HG03135 (cell line): ENCODE results near the gene VASH2.
"Not testable (repeated sequence)": the region's sequence is repeated elsewhere in the genome, so short reads cannot be mapped to it uniquely, and the experiment has no call there.

Source experiments
- ATAC-seq: cut with Tn5 transposase; IDR thresholded peaks from one replicate; pipeline ENCODE4 v1.9.1; 2021; ENCODE audit warnings: mild to moderate bottlenecking, moderate library complexity; ENCODE audit not compliant: unreplicated experiment

VASH2 gene

GRCh38 chr1:212977781-212978645, 27.7 kb downstream of the VASH2 start:
- no peak for ATAC-seq

GRCh38 chr1:212979340-212980122, 29.2 kb downstream of the VASH2 start:
- peak; percentile 66 for ATAC-seq

- ATAC-seq = no peak
Observed at GRCh38 chr1:212980123-212980785, 29.9 kb downstream of the VASH2 start.

- no peak for ATAC-seq
Observed at GRCh38 chr1:212981025-212981495, 30.7 kb downstream of the VASH2 start.

DNA sequence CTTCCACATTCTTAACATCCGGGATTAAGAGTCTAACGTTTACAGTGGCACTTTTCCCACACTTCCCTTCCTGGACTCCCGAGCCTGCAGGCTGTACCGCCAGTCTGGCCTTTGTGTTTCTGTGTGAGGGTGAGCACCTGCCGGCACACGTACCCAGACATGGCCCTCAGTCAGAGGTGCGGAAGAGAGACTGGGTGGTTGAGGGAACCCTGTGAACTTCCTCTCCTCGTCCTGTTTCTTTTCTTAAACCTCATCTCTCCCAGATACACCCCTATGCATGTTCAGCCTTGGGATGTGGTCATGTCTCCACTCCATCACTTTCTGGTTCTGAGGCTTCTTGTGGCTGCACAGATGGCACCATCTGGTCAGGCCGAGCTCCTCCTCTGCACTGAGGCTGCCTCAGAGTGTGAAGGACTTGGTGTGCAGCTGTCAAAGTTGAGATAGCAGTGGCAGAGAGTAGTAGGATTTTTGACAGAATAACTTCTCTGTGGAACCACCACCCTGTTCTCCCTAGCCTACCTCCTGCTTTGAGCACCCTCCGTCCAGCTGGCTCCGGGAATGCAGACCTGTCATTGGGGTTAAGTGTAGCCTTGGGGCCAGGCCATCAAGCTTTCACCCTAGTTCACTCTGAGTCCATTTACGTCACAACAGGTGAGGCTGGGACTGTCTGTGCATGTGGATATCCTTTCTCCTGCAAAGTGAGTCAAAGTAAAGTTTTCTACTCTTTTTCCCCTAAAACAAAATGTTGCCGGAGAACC, 31.4 kb downstream of the VASH2 start:
- peak; percentile 45 for ATAC-seq

DNA sequence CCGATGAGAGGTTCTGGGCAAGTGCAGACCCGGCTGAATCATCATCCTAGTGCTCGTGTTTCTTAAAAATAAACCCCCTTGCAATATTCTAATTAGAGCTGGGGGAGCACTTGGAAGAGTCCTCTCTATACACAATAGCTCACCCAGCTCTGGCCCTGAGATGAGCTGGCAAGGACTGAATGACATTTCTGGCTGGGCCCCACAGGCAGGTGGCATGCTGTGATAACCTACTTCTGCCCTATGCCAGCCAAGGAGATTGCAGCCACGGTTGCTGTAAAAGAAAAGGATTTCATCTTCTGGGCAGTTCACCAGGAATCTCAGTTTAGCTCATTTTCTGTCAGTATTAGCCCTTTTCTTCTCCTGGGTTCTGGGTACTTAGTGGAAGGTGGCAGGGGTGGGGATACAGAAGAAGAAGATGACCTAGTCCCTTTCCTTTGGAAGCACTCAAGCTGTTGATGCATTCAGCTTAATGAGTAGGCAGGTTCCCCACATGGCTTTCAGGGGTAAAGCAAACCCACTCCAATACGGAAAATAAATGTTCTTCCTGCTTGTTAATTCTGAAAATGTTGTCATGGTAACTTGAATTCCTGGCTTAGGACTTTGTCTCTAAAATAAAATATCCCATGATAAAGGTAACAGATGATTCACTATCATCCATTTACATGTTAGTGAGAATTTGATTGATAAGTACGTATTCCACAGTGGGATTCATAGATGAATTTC, 32.2 kb downstream of the VASH2 start:
- no peak for ATAC-seq

DNA sequence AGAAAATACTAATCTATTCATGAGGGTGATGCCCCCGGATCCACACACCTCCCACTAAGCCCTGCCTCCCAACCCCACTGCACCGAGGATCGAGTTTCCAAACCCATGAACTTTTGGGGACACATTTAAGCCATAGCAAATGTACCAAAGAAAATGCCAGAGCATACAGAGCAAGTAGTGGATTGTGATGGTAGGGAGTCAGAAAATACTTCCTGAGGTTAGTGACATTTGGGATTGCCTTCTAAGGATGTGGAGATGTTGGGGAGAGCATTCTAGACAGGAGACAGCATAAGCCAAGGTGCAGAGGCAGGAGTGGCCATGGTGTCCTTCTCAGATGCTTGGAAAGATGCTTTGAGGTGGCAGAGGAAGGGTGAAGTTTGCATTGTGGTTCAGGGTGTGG, 33.1 kb downstream of the VASH2 start:
- ATAC-seq = no peak

DNA sequence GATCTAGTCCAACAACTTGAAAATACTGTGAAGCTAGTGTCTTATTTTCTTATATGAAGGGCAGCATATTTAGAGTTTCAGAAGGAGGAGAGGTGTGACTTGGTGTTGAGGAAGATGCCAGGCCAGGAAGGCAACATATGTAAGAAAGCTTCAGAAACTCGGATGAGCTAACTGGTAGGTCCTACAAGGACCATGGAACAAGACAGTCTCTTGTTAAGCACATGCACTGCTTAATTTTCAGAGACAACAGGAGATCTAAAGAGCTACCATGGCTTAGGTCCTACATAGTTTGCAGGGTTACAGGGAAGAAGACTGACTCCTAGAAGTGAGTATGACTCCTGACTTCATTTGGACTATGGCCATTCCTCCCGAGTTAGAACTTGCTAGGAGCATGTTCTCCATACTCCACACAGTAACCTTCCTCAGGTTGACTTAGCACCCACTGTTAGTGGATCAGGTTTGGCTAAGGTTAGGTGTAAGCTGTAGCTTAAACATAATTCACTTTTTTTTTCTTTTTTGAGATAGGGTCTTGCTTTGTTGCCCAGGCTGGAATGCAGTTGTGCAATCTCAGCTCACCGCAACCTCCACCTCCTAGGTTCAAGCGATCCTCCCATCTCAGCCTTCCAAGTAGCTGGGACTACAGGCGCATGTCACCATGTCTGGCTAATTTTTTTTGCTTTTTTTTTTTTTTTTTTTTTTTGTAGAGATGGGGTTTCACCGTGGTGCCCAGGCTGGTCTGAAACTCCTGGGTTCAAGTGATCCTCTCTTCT, 34.4 kb downstream of the VASH2 start:
- ATAC-seq = no peak

DNA sequence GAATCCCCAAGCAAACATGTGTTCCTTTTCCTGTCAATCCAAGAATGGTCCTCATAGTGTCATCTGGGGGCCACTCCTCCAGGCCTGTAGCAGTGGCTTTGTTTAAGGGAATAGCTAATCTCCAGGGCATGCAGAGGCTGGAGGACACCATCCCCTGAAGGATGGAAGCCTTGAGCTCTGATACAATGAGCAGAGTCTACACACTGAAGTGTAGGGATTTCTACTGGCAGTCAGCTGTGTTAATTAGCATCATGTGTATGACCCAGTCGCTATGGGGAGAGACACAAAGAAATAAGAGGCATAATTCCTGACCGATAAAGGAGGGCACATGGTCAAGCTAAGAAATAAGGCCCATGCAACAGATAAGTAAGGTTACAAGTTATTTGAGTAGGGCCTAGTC, 36.2 kb downstream of the VASH2 start:
- no peak for ATAC-seq

DNA sequence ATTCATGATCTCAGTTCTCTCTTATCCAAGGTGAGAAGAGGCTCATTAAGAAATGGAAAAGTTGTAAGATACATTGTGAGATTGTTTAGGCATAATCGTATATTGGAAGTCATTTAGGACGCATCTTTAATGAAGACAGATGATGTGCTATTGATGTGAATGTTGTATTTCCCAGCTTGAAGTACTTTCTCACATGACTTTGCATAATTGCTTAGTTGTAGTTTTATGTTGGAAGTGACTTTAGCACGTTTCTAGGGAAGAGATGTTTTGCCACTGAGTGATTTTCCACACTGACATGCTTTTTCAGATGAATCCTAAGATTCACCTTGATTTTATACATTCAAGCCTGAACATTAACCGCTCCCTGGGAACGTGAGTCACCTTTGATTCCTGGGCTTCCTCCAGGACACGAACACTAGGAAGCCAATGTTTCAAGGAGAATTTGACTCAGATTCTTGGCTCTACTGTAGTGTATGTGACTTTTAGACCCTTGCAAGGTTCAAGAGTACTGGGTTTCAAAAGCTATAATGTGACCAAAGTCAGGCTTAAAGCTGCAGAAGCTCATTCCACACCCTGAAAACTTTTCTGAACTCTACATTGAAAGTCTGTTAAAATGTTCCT, 37.5 kb downstream of the VASH2 start:
- no peak for ATAC-seq

GRCh38 chr1:212990276-212990675, 39.9 kb downstream of the VASH2 start:
- ATAC-seq = no peak

DNA sequence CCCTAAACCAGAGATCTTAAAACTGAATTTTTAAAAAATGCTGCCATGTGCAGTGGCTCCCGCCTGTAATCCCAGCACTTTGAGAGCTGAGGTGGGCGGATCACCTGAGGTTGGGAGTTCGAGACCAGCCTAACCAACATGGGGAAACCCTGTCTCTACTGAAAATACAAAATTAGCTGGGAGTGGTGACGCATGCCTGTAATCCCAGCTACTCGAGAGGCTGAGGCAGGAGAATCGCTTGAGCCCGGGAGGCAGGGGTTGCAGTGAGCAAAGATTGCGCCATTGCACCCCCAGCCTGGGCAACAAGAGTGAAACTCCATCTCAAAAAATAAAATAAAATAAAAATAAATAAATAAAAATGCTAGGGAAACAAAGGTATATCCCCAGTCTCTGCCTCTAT, 43.6 kb downstream of the VASH2 start:
- ATAC-seq = not testable (repeated sequence)

GRCh38 chr1:212994926-212995325, 44.6 kb downstream of the VASH2 start:
- ATAC-seq = no peak

- ATAC-seq = no peak
Observed at GRCh38 chr1:213003256-213003655, 52.9 kb downstream of the VASH2 start.

- ATAC-seq = no peak
Observed at GRCh38 chr1:213008564-213008963, 58.2 kb downstream of the VASH2 start.

GRCh38 chr1:213014642-213015041, 64.3 kb downstream of the VASH2 start:
- peak; percentile 1 for ATAC-seq

DNA sequence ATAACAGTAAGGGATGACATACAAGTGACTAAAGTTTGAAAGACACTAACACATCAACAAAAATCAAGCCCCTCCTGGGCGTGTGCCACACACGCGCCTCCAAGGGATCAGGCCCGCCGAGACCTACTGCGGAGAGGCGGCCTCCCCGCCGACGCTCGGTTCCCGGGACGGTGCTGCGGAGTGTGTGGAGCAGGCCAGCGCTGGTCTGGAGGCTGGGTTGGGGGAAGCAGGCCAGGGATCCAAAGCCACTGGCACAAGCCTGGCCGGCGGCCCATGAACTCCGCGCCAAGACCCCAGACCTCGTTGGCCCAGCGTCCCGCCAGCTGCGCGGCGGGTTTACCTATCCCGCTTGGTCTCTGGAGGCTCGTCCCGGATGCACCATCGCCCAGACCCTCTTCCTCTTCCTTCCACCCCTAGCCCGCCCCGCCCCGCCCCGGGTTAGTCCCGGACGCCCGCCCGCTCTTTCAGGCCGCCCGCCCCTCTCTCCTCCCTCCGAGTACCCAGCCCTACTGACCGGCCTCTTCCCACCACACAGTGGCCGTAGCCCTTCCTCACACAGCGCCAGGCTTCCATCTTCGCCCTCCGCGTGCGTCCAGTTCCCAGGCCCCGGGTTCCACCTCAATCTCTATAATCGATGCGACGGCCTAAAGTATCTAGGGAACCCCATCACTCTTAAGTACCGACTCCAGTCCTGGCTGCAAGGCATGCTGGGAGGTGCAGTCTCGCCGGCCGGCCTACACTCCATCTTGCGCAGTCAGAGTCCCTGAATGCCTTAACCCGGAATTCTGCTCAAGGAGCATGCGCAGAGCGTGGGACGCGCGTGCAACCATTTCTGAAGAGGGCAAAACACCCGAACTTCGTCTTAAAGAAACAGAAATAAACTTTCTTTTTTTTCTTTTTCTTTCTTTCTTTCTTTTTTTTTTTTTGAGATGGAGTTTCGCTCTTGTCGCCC, 65.0 kb downstream of the VASH2 start, which contains the start of gene ANGEL2:
ANGEL2 (minus strand) TSS at position 769 of the 952 bp plus-strand sequence; CDS start at position 573, 196 bp downstream.
- ATAC-seq = peak; percentile 92
